ENCODE results near the gene SDK2.

SDK2 gene

DNA sequence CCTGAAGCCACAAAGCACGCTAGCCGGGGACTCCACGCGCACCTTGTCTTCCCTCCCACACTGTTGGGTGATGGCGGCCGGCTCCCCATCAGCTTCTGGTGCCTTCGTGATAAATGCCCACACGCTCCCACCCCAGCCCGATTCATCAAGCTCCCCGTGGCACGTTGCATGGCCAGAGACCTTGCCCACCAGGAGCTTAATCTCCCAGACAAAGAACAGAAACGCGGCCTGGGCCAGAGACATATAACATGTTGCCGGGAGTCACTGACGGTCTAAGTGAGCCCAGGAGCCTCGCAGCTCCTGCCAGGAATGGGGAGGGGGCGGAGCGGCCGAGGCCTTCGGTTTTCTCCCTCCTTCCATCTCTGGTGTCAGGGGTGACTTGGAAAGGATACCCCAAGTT, 93.1 kb downstream of the SDK2 start:
- no peak for DNase-seq

GRCh38 chr17:73550556-73550955, 93.7 kb downstream of the SDK2 start:
- no peak for DNase-seq

GRCh38 chr17:73549841-73550430, 94.3 kb downstream of the SDK2 start:
- no peak for DNase-seq

- no peak for DNase-seq
These were observed 95.5 kb downstream of the SDK2 start for GRCh38 chr17:73548620-73549311.

- no peak for DNase-seq
These were observed 96.5 kb downstream of the SDK2 start for GRCh38 chr17:73547790-73548189.

GRCh38 chr17:73546770-73547536, 97.3 kb downstream of the SDK2 start:
- peak; percentile 63 for DNase-seq

GRCh38 chr17:73546114-73546513, 98.1 kb downstream of the SDK2 start:
- no peak for DNase-seq

DNA sequence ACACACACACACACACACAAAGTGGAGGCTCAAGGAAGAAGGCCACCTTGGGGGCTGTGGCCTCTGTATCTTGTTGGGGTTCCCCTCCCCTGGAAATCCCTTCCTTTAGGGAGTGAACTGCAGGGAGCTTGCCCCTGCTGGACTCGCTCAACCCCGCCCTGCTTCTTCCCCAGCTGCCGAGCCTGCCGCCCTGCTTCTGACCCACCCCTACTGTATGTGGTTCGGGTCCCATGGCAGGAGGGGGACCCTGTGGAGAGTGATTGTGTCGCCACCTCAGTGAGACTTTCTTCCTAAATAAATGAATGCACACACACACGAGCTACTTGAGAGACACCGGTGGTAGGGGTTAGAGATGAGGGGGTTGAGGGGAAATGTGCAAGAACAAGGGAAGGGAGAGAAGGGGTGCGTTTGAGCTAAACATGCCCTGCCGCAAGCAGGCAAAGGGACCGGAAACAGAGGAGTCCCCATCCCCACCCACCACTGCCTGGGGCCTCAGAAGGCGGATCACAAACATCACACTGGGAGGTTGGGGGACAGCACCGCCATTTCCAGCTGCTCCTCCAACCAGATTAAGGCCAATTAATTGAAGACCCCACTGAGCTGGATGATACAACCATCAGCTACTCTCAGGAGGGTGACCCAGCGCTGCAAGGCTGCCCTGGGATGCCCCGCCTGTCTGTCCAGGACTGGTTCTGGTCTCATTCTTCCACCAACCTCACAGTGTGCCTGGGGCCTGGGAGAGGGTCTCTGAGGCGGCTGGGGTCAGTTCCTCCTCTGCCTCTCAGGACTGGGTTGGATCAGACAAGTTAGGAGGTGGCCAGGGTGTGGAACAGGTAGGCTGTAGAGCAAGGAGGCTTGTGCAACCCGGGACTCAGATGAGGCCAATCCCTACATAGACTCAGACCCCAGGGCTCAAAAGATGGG, 98.9 kb downstream of the SDK2 start:
- no peak for DNase-seq

DNA sequence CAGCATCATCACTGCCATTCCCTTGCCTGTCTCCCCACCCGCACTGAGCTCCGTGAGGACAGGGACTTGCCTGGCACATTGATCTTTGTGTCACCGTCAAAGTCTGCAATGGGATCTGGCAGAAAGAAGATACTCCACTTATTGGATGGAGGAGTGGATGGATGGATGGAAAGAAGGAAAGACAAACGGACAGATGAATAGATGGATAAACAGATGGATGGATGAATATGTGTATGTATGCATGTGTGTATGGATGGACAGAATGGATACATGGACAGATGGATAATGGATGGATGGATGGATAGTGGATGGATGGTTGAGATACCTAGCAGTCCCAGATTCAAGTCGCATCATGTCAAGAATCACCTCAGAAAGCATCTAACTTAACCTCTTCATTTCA, 99.9 kb downstream of the SDK2 start:
- no peak for DNase-seq

DNA sequence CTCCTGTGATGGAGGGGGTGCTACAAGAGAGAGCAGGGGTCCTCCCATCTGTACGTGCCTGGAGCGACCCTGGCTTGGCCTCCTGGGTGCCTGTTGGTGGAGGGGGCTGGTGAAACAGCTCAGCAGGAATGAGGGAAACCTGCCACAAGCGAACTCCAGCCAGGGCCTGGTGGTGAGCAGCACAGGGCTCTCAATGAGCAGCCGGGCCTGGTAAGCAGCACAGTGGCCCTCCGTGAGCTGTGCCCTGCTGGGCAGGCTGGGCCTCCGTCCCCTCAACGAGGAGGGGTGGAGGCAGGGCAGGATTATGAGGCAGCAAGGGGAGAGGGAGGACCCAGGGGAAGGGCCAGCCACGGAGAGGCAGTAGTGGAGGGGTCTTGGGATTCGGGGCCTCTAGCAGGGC, 101.9 kb downstream of the SDK2 start:
- DNase-seq: no peak

DNA sequence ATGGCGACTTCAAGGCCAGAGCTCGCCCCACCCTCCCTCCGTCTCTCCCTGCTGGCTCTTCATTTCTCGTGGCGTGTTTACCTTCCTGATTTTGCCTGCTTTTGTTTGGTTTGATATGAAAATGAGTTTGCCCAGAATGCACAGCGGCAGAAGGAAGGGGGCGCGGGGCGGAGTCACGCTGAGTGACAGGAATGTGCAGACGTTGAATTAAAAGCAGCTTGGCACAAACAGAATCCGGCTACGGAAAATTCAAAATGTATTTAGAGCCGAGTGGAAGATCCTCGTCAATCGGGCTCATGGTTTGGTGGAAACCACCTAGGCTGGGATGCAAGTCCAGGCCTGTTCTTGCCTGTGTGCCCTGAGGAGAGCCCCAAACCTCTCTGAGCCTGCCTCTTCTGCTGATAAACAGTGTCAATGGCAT, 102.7 kb downstream of the SDK2 start:
- no peak for DNase-seq

- DNase-seq: no peak
These were observed 103.1 kb downstream of the SDK2 start for GRCh38 chr17:73541111-73541510.

GRCh38 chr17:73539166-73539565, 105.1 kb downstream of the SDK2 start:
- no peak for DNase-seq

- DNase-seq: no peak
These were observed 105.8 kb downstream of the SDK2 start for GRCh38 chr17:73538445-73538844.

- DNase-seq: no peak
These were observed 107.3 kb downstream of the SDK2 start for GRCh38 chr17:73536700-73537605.

- DNase-seq: no peak
These were observed 108.5 kb downstream of the SDK2 start for GRCh38 chr17:73535746-73536145.

GRCh38 chr17:73534209-73534909, 109.9 kb downstream of the SDK2 start:
- no peak for DNase-seq

DNA sequence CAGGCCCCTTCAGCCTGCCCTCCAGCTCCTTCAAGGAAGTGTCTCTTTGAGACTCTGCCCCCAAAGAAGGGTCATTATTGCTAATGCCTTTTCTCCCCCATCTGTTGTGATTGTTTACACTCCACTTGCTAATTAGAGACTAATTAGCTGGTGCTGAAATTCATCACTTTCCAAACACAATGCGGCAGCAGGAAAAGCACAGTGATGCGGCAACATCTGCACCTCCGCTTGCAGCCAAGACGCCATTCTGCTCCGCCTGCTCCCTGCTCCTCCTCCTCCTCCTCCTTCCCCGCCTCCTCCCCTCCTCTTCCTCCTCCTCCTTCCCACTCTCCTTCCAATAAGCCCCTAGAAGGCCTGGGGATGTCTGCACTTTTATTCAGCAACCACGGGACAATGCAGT, 110.5 kb downstream of the SDK2 start:
- DNase-seq: no peak

DNA sequence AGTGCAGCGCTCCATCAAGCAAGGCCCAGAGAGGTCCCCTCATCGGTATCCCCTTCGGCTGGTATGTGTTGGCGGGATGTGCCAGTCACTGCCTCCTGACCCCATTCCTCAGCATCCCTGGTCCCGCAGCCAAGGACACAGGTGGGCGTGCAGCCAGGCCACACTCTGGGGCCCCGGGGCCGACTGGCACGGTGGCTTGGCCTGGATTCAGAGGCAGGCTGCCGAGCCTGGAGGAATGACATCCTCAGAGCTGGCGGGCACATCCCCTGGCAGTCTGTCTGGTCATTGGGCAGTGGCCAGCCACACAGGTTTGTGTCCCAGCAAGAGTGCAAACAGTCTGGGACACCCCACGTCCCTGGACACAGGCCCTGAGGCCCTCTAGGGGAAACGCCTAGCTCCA, 111.1 kb downstream of the SDK2 start:
- DNase-seq: no peak

DNA sequence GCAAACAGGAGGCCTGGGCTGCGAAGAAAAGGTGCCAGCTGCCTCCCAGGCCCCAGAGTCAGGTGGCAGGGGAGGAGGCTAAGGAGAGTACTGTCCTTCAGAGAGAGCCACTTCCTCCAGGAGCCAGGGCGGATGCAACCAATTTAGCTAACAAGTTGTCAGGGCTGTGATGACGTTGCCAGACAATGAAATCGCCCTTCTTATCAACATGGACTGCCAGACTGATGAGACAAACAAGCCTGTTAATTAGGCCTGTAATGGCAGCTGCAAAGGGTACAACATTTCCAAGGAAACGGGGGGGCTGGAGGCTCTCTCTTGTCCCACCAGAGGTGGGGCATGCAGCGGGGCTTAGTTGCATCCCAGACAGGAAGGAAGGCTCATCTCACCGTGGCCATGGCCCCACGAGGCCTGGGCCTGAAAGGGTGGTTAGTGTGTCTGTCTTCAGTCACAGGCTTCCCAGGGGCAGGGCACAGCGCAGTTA, 111.8 kb downstream of the SDK2 start:
- DNase-seq: no peak

DNA sequence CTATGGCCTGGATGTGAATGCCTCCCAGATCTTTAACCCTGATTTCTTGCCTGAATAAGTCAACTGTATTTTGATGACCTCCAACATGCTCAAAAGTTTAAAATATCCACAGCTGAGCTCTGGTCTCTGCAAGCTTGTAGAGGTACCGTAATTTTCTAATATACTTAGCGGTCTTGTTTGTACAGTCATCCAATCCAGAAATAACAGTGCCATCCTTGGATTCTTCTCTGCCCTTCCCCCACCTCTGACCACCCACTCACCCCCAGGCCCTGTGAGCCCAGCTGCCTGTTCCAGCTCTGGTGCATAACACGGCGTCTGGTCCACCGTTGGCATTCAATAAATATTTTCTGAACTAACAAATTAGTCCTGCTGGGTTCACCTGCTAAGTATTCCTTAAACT, 113.1 kb downstream of the SDK2 start:
- DNase-seq: no peak

All from CD4-positive, alpha-beta T cell treated with Interleukin-17A for 4 hours (primary cell).